GM12892 (cell line): ENCODE results near the gene PSMD5.
"Not testable (repeated sequence)": the region's sequence is repeated elsewhere in the genome, so short reads cannot be mapped to it uniquely, and the experiment has no call there.

Experiments
- DNase-seq: peaks from one replicate; pipeline ENCODE4 v3.0.0; 2011; ENCODE audit not compliant: insufficient read length
- FAIRE-seq: peaks from 2 replicates; lab custom pipeline; 2011; peaks lifted over from hg19 to GRCh38; lab: Jason Lieb, UNC
- POLR2A ChIP-seq: IDR thresholded peaks from 2 replicates; pipeline ENCODE4 v1.6.1; 2011; ENCODE audit warnings: low read depth, low read length, control low read depth
- POLR2AphosphoS5 ChIP-seq: IDR thresholded peaks from 2 replicates; pipeline ENCODE4 v1.6.1; 2011; ENCODE audit warnings: low read depth, low read length, control low read depth
- TAF1 ChIP-seq: IDR thresholded peaks from 2 replicates; pipeline ENCODE4 v1.6.1; 2011; ENCODE audit warnings: low read depth, mild to moderate bottlenecking, control low read depth, low read length, borderline replicate concordance

The PSMD5 gene

DNA sequence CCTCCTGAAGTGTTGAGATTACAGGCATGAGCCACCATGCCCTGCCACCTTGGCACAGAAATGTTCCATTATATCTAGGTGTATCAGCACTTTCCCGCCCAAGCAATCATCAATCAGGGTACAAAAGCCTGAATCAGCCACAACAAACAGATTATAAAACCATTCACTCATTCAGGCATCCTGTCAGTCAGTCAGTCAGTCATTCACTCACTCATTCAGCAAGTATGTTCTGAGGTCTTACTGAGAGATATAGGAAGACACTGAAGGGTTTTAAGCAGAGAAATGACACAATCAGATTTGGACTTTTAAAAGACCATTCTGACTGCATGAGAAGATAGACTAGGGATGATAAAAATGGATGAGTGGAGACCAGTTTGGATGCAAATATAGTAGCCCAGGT lies 13.1 kb downstream of the PSMD5 start:
- DNase-seq (no peak), FAIRE-seq (no peak)
- no peak for TF ChIP-seq POLR2AphosphoS5
- no peak for TF ChIP-seq POLR2A
- no peak for TF ChIP-seq TAF1

DNA sequence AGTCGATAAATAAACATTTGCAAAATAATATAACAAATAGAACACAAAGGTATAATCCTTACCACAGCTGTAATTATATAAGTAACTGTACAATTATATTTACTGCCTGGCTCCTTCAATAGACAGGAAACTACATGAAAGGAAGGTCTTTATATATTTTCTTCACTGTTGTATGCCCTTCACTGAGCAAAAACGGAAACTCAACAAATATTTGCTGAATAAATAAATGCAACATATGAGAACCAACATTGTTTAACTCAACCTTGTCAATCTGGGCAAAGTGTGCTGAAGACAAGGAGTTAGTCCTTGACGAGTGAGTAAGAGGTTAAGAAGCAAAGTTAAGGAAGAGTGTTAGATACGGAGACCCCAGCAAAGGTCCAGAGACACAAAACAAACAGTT lies 22.6 kb downstream of the PSMD5 start:
- TF ChIP-seq POLR2A: no peak
- TF ChIP-seq TAF1: no peak
- TF ChIP-seq POLR2AphosphoS5: no peak
- DNase-seq (no peak), FAIRE-seq (no peak)

DNA sequence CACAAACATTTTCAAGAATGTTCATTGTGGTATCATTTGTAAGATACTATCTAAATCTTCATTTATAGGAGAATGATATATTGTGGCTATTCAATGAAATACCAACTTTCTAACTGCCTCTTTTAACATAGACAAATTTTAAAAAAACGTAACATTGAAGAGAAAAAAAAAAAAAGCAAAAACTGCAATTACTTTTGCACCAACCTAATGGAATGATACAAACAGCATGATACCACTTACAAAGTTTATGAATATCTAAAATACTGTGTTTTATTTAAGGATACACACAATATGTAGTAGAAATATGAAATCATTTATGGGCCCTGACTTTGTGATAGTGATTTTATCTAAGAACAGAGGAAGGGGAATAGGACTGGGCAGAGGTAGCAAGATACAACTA lies 24.1 kb downstream of the PSMD5 start:
- TF ChIP-seq TAF1 (no peak), POLR2A (no peak), POLR2AphosphoS5 (no peak)
- no peak for FAIRE-seq
- no peak for DNase-seq

DNA sequence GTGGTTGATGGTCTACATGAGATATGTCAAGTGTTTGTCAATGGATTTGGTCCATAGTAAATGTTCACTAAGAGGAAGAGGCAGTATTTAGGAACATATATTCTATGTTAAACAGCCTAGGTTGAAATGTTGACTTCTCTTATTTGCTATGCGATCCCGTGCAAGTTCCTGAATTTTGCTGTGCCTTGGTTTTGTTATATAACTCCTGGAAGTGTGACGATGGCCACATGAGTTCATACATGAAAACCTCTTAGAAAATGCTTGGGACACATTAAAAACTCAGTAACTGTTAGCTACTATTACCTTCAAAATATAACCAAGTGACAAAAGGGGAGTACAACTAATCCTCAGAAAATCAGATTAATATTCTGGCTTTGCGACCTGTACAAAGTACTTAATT lies 27.6 kb downstream of the PSMD5 start:
- FAIRE-seq: no peak
- TF ChIP-seq TAF1 (no peak), POLR2A (no peak), POLR2AphosphoS5 (no peak)
- no peak for DNase-seq

DNA sequence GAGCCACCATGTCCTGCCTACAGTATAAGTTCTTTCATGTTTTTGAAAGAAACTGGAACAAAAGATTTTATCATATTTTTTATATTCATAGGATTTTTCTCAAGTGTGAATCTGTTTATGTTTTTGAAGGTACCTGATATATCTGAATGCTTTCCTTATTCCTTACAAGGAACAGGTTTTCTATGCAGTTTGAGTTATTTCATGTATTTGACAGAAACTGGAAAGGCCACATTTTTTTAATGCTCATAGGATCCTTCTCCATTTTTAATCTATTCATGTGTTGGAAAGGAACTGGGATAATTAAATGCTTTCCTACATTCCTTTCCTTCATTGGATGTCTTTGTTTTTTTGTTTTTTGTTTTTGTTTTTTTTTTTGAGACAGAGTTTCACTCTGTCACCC lies 33.8 kb downstream of the PSMD5 start:
- DNase-seq: no peak
- FAIRE-seq: no peak
- no peak for TF ChIP-seq POLR2A
- TF ChIP-seq POLR2AphosphoS5: no peak
- TF ChIP-seq TAF1: no peak

DNA sequence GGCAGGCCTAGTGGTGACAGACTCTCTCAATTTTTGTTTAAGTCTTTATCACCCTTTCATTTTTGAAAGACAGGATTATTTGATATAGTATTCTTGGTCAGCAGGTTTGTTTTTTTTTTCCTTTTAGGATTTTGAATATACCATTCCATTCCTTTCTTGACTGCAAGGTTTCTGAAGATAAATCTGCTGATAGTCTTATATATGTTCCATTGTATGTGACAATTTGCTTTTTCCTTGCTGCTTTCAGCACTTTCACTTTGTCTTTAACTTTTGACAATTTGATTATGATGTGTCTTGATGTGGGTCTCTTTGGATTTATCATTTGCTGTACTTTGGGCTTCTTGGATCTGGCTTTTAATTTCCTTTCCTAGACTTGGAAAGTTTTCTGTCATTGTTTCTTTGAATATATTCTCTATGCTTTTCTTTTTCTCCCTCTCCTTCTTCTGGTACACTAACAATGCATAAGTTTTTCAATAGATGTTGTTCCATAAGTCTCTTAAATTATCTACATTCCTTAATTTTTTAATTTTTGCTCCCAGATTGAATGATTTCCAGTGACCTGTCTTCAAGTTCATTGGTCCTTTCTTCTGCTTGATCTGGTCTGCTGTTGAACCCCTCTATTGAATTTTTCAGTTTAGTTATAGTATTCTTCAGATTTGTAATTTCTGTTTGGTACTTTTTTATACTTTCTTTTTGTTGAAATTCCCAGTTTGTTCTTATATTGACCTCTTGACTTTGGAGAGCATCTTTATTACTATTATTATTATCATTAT lies 34.9 kb downstream of the PSMD5 start:
- no peak for DNase-seq
- no peak for FAIRE-seq
- no peak for TF ChIP-seq TAF1
- TF ChIP-seq POLR2AphosphoS5: no peak
- TF ChIP-seq POLR2A: no peak

DNA sequence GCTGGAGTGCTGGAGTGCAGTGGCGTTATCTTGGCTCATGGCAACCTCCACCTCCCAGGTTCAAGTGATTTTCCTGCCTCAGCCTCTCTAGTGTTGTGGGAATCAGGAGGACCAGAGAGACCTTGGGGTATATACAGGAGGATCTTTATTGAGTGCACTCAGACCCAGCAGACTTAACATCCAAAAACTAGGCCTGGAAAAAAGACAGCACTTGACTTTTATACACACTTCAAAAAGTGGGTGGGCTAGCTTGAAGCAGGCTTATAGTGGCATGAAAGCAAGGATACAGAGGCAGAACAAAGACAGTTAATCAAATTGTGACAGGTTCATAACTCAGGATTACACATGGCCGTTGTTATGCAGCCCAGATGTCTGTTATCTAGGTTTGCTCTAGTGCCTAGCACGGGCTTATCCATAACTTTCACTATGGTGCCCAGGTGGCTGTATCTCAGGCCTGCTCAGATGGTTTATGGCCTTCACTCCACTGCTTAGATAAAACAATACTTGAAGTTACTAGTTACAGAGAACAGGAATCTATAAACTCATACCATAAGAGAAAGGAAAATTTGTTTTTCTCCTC lies 37.8 kb downstream of the PSMD5 start:
- DNase-seq, FAIRE-seq: not testable (repeated sequence)

DNA sequence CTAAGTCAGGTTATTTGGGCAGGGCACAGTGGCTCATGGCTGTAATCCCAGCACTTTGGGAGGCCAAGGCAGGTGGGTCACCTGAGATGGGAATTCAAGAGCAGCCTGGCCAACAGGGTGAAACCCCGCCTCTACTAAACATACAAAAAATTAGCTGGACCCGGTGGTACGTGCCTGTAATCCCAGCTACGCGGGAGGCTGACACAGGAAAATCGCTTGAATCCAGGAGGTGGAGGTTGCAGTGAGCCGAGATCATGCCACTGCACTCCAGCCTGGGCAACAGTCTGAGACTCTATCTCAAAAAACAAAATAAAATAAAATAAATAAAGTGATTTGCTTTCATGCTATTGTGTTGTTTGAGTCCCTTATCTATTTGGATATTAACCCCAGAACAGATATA lies 41.3 kb downstream of the PSMD5 start:
- TF ChIP-seq POLR2A (no peak), POLR2AphosphoS5 (no peak), TAF1 (no peak)
- DNase-seq (no peak), FAIRE-seq (no peak)

DNA sequence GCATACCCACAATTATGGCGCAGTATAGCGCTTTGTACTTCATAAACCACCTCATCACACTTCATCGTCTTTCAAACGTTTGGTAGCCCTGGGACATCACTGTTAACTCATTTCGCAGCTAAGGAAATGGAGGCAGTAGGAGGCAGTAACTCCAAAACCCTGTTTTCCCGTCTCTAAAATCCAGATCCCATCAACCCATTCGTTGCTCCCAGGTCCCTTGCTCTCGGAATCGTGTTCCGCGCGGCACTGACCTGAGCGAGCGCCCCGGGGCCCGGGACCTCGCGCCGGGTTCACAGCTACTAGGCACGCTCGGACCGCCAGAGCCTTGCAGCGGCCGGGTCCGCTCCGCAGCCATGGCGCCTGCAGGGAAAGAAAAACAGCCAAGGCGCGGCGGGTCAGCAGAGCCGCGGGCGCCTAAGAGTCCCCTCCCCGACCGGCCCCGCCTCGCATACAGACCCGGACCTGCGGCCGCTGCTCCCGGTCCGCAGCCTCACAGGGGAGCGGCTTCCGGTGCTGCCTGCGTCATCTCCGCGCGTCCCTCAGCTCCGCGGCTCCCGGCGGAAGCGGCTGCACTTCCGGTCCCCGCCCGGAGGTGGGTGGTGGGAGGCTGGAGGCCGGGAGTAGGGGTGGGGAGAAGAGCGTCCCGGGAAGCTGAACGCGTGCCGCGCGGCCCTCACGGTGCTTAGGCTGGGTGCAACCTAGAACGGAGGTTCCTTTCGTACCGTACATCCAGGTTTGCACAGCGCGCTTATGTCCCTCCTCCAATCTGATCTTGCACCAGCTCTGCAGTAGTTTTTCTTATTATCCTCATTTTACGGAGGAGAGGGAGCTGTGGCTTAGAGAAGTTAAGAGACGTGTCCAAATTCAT lies 49.6 kb downstream of the PSMD5 start, which contains the start of gene FBXW2:
Gene FBXW2, minus strand, starts transcription at position 519 of the 868 bp plus-strand sequence. CDS start 5,158 bp downstream, outside the sequence.
- peak; percentile 96 for TF ChIP-seq POLR2A
- TF ChIP-seq POLR2AphosphoS5: peak; percentile 97
- peak; percentile 71 for TF ChIP-seq TAF1
- FAIRE-seq (peak; percentile 94), DNase-seq (peak; percentile 86)

DNA sequence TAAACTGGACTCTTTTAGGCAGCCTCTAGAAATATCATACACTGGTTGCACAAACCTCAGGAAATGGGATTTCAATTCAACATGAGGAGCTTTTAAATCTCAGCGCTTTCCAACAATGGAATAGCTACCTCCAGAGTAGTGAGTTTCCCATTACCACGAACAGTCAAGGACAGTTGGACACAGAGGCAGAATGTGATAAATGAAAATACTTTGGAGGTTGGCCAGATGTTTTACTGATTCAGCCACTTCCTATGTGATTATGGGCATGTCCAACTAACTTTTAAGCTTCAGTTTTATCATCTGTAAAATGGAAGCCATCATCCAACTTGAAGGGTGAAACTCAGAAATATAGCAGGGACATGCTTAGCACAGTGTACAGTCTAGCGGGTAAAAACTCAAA lies 51.6 kb downstream of the PSMD5 start:
- FAIRE-seq (no peak), DNase-seq (no peak)
- no peak for TF ChIP-seq TAF1
- TF ChIP-seq POLR2AphosphoS5: no peak
- TF ChIP-seq POLR2A: no peak

DNA sequence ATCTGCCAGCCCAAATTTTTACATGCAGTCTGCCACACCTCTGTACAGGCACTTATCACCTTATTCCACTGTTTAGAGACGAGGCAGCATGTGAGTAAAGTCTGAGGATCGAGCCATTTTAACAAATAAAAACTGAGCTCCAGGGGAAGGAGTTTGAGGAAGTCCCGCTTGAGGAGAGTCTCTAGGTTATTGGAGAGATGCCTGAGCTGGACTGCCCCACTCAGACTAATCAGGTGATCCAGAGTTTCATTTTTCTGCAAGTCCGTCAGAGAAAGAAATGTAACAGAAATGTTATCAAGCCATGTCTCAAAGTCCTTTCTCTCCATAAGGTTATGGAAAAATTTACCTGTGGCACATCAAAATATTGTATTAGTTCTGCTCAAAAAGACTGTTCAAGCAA lies 54.8 kb downstream of the PSMD5 start:
- DNase-seq: no peak
- no peak for FAIRE-seq

More for the DNA sequence above, 54.8 kb downstream of the PSMD5 start:
- no peak for TF ChIP-seq TAF1
